ENCODE data around the gene TMEM238. TPM values are rescaled to one million over a fixed set of nuclear protein-coding genes. Genes with fewer than 3 reads are reported as not detected.

TMEM238 gene
- total and polyA plus RNA-seq, 9 of the 15 experiments (the other 6 are each of a cell fraction or from before 2014, with no cell fraction given): 0.18 to 5.1 (median 1.3) TPM; not detected in 4

- intact Hi-C loops (cut with micrococcal nuclease) (no loop called here), in situ Hi-C loops (cut with MboI) (no loop called here)
- WGBS (ENCODE audit: insufficient coverage, low coverage, missing lambda C conversion rate): 68% methylated on average over 6 of the region's 9 CpGs
- DNase-seq (ENCODE audit: extremely low read depth in 1 of 4, low spot score in 3 of 4) (no peak), ATAC-seq (no peak), FAIRE-seq (no peak)
- H3K27me3 ChIP-seq (ENCODE audit: control insufficient read depth in 2 of 2, insufficient read depth in 2 of 2, low read length in 2 of 2): peaks cover 11% of the 10 kb centered on the region in 2 experiments; a peak in 4 of 5 replicates
- POLR2A ChIA-PET: interaction anchor here (0.7 to 1.0 kb wide), 2 partner anchors 10 to 21 kb away, joined by 3 to 5 read pairs; partner anchors contain the start of gene TMEM238
- no peak overlapping the region for H3K4me2 ChIP-seq (ENCODE audit: insufficient read depth, low read length)
- no peak overlapping the region for H3K27ac ChIP-seq (ENCODE audit: extremely low read depth, low read depth, low read length)
- no TSS peak for BruUV-seq (replicated peaks)
- no peaks in the 10 kb centered on the region for H3K79me2 ChIP-seq (ENCODE audit: control insufficient read depth, insufficient read depth, low read length)
- TF ChIP-seq C11orf30 (IDR thresholded peaks at IDR 0.05; ENCODE audit: low read depth) (no peak), CREM (IDR thresholded peaks at IDR 0.05; ENCODE audit: low read depth) (no peak), POLR2G (IDR thresholded peaks at IDR 0.05; ENCODE audit: low read depth, low read length) (peak; percentile 37; the same call in 1 of the 2 replicates)
- H3K9ac ChIP-seq (ENCODE audit: insufficient read depth in 1 of 2, low read depth in 2 of 2, low read length in 2 of 2): peak overlapping the region in 1 of 2 experiments; percentile 83; a peak in 2 of 4 replicates
- peaks cover 10 to 77% of the 10 kb centered on the region in 2 experiments; a peak in 4 of 5 replicates for H3K4me1 ChIP-seq (replicated peaks in 1 of 2; ENCODE audit: control insufficient read depth in 2 of 2, insufficient read depth in 2 of 2, low read length in 2 of 2)
- CTCF ChIA-PET (ENCODE audit: low intra/inter-chr PET ratio): no interaction called here
- H3K9me3 ChIP-seq (replicated peaks; ENCODE audit: control insufficient read depth, insufficient read depth, low read depth, low read length): no peaks in the 10 kb centered on the region
- H4K20me1 ChIP-seq (replicated peaks; ENCODE audit: control insufficient read depth, insufficient read depth, low read length): 0 out of 2 replicates have a peak, but pooled peaks cover 3% of the 10 kb centered on the region
- H2AFZ ChIP-seq (ENCODE audit: low read depth, low read length): no peak overlapping the region
- H3K36me3 ChIP-seq (ENCODE audit: control insufficient read depth, insufficient read depth, low read length): no peaks in the 10 kb centered on the region
- no peaks in the 10 kb centered on the region for H3K9me1 ChIP-seq (ENCODE audit: control insufficient read depth, insufficient read depth, low read length)
- H3K4me3 ChIP-seq: no peak overlapping the region
These were observed 10.6 kb downstream of the TMEM238 start for GRCh38 chr19:55373306-55373992.

Data from K562 (cell line).